ENCODE measurements around the gene PDE6A. TPM values are rescaled to one million over a fixed set of nuclear protein-coding genes. Genes with fewer than 3 reads are reported as not detected.

The PDE6A gene
- polyA plus RNA-seq, 2 of the 4 experiments (the other 2 are of a cell fraction), result 0.28 to 0.35 TPM

DNA sequence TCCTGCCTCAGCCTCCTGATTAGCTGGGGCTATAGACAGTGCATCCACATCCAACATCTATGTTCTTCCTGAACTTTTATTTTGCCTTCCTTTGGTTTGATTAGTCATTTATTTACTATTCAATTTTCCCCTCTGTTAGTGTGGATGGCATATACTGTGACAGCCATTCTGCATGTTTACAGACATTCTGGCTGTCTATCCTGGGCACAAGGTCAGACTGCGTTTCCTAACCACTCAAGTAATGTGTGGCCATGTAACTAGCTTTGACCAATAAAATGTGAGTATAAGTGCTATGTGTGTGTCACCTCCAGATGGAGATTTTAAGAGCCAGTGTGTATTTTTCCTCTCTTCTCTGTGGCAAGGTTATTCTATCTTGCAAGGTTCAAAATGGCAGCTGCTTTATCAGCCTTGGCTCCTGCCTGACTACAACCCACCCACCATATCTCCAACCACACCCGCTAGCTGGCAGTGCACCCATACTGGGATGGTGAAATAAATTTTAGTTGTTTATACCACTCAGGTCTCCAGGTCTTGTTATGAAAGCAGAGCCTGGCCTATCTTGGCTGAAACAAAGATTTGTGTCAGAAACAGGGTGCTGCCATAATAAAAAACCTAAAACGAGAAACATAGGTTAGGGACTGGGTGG, 32.2 kb downstream of the PDE6A start:
- Histone ChIP-seq H3K27ac (no peak overlapping the region), H3K4me3 (no peak overlapping the region), H3K9me3 (no peaks in the 10 kb centered on the region), H3K4me1 (no peaks in the 10 kb centered on the region), H3K4me2 (no peak overlapping the region)
- no peak for FAIRE-seq
- ChIA-PET CTCF (interaction anchor here (0.6 to 2.6 kb wide), 7 partner anchors 9 to 79 kb away, joined by 3 to 13 read pairs (median 5); no protein-coding TSS in a partner anchor), POLR2A (no interaction called here)
- WGBS (ENCODE audit: missing lambda C conversion rate), result 79% methylated on average over 3 of the region's 3 CpGs
- no peak for DNase-seq (ENCODE audit: low read depth in 1 of 2, low spot score in 1 of 2)
- no peak for ATAC-seq
- TF ChIP-seq TP53 (CRISPR knock-in tag; IDR thresholded peaks at IDR 0.05) (no peak), PHF8 (IDR thresholded peaks at IDR 0.05; ENCODE audit: borderline replicate concordance, low read depth) (no peak), SREBF2 (IDR thresholded peaks at IDR 0.05) (no peak), FOSL2 (IDR thresholded peaks at IDR 0.05) (no peak), FOSL2 (CRISPR knock-in tag; IDR thresholded peaks at IDR 0.05) (no peak), EHF (CRISPR knock-in tag; IDR thresholded peaks at IDR 0.05) (no peak), ZFP36 (IDR thresholded peaks at IDR 0.05; ENCODE audit: borderline replicate concordance, partially characterized antibody) (no peak), BCL3 (IDR thresholded peaks at IDR 0.05) (no peak), SMC3 (IDR thresholded peaks at IDR 0.05) (no peak), MAFK (IDR thresholded peaks at IDR 0.05; ENCODE audit: partially characterized antibody) (no peak), JUNB (IDR thresholded peaks at IDR 0.05) (no peak), KDM1A (IDR thresholded peaks at IDR 0.05; ENCODE audit: low read depth) (no peak), HOXB5 (CRISPR knock-in tag; IDR thresholded peaks at IDR 0.05) (no peak), KDM5A (IDR thresholded peaks at IDR 0.05) (no peak), BHLHE40 (IDR thresholded peaks at IDR 0.05; ENCODE audit: low read depth, low read length) (no peak), POLR2AphosphoS2 (conservative IDR thresholded peaks at IDR 0.05; ENCODE audit: low read length) (no peak), RNF2 (IDR thresholded peaks at IDR 0.05; ENCODE audit: borderline replicate concordance, low read depth) (no peak)
- TF ChIP-seq, protein P1, sequence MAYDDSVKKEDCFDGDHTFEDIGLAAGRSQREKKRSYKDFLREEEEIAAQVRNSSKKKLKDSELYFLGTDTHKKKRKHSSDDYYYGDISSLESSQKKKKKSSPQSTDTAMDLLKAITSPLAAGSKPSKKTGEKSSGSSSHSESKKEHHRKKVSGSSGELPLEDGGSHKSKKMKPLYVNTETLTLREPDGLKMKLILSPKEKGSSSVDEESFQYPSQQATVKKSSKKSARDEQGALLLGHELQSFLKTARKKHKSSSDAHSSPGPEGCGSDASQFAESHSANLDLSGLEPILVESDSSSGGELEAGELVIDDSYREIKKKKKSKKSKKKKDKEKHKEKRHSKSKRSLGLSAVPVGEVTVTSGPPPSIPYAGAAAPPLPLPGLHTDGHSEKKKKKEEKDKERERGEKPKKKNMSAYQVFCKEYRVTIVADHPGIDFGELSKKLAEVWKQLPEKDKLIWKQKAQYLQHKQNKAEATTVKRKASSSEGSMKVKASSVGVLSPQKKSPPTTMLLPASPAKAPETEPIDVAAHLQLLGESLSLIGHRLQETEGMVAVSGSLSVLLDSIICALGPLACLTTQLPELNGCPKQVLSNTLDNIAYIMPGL (CRISPR knock-in tag; IDR thresholded peaks at IDR 0.05; ENCODE audit: borderline replicate concordance), result no peak

DNA sequence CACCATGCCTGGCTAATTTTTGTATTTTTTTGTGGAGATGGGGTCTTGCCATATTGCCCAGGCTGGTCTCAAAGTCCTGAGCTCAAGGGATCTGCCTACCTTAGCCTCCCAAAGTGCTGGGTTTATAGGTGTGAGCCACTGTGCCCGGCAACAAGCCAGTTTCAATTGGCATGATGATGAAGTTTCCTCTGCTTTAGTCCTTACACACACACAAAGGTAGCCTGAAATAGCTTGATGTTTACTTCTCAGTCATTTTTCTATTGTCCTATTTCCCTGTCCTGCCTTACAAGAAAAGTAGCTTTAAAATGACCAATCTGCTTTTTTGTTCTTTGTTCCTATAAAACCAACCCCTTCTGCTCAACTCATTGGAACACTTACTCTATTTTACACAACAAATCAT, 33.6 kb downstream of the PDE6A start:
- Histone ChIP-seq H3K27ac (no peak overlapping the region), H3K4me2 (no peak overlapping the region), H3K4me3 (no peak overlapping the region), H3K4me1 (no peaks in the 10 kb centered on the region), H3K9me3 (no peaks in the 10 kb centered on the region)
- ChIA-PET CTCF (interaction anchor here (0.6 to 2.6 kb wide), 6 partner anchors 9 to 372 kb away, joined by 3 to 13 read pairs (median 4); no protein-coding TSS in a partner anchor), POLR2A (no interaction called here)
- WGBS (ENCODE audit: missing lambda C conversion rate), result 96% methylated on average over 1 of the region's 1 CpG
- ATAC-seq (no peak), DNase-seq (ENCODE audit: low read depth in 1 of 2, low spot score in 1 of 2) (no peak), FAIRE-seq (peak; percentile 46)
- TF ChIP-seq, protein P2, sequence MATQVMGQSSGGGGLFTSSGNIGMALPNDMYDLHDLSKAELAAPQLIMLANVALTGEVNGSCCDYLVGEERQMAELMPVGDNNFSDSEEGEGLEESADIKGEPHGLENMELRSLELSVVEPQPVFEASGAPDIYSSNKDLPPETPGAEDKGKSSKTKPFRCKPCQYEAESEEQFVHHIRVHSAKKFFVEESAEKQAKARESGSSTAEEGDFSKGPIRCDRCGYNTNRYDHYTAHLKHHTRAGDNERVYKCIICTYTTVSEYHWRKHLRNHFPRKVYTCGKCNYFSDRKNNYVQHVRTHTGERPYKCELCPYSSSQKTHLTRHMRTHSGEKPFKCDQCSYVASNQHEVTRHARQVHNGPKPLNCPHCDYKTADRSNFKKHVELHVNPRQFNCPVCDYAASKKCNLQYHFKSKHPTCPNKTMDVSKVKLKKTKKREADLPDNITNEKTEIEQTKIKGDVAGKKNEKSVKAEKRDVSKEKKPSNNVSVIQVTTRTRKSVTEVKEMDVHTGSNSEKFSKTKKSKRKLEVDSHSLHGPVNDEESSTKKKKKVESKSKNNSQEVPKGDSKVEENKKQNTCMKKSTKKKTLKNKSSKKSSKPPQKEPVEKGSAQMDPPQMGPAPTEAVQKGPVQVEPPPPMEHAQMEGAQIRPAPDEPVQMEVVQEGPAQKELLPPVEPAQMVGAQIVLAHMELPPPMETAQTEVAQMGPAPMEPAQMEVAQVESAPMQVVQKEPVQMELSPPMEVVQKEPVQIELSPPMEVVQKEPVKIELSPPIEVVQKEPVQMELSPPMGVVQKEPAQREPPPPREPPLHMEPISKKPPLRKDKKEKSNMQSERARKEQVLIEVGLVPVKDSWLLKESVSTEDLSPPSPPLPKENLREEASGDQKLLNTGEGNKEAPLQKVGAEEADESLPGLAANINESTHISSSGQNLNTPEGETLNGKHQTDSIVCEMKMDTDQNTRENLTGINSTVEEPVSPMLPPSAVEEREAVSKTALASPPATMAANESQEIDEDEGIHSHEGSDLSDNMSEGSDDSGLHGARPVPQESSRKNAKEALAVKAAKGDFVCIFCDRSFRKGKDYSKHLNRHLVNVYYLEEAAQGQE (IDR thresholded peaks at IDR 0.05), result no peak
- TF ChIP-seq EP300 (IDR thresholded peaks at IDR 0.05), result no peak
- TF ChIP-seq NR3C1 (IDR thresholded peaks at IDR 0.05), result no peak
- TF ChIP-seq HES2 (IDR thresholded peaks at IDR 0.05), result no peak
- no peak for TF ChIP-seq EHF (CRISPR knock-in tag; IDR thresholded peaks at IDR 0.05)
- no peak for TF ChIP-seq HOXB5 (CRISPR knock-in tag; IDR thresholded peaks at IDR 0.05)
- no peak for TF ChIP-seq SMC3 (IDR thresholded peaks at IDR 0.05)
- TF ChIP-seq NPAS2 (CRISPR knock-in tag; IDR thresholded peaks at IDR 0.05; ENCODE audit: borderline replicate concordance), result no peak
- no peak for TF ChIP-seq JUNB (IDR thresholded peaks at IDR 0.05)
- no peak for TF ChIP-seq ESRRA (IDR thresholded peaks at IDR 0.05; ENCODE audit: borderline replicate concordance, low read length)
- no peak for TF ChIP-seq HOXA7 (CRISPR knock-in tag; IDR thresholded peaks at IDR 0.05)
- TF ChIP-seq USF2 (IDR thresholded peaks at IDR 0.05), result no peak
- TF ChIP-seq KDM5A (IDR thresholded peaks at IDR 0.05), result no peak
- TF ChIP-seq CEBPB (IDR thresholded peaks at IDR 0.05), result no peak
- no peak for TF ChIP-seq ZC3H11A (IDR thresholded peaks at IDR 0.05)
- TF ChIP-seq POLR2AphosphoS2 (conservative IDR thresholded peaks at IDR 0.05; ENCODE audit: low read length), result no peak
- no peak for TF ChIP-seq BHLHE40 (IDR thresholded peaks at IDR 0.05; ENCODE audit: low read depth, low read length)
- TF ChIP-seq CHD4 (IDR thresholded peaks at IDR 0.05; ENCODE audit: borderline replicate concordance), result no peak
- TF ChIP-seq MAZ (IDR thresholded peaks at IDR 0.05; ENCODE audit: borderline replicate concordance, low read depth, low read length), result no peak

All from A549 (cell line).